ENCODE measurements around the gene NOC2L.
"Not testable (repeated sequence)": the region's sequence is repeated elsewhere in the genome, so short reads cannot be mapped to it uniquely, and the experiment has no call there.

NOC2L gene
- 62.8 to 81.4 (median 71.2) reads per million in 4 donors for total RNA-seq

- DNase-seq, result peak; percentile 86 to 93 (median 92)
Observed at GRCh38 chr1:958823-959730, at the start of gene NOC2L. NOC2L (minus strand) TSS chr1:959256; CDS start chr1:959240, 16 bp downstream.

GRCh38 chr1:1006305-1007159, 47.5 kb upstream of the NOC2L start:
- no peak for DNase-seq

- DNase-seq, result no peak
Observed at GRCh38 chr1:1005774-1006304, 46.8 kb upstream of the NOC2L start.

DNA sequence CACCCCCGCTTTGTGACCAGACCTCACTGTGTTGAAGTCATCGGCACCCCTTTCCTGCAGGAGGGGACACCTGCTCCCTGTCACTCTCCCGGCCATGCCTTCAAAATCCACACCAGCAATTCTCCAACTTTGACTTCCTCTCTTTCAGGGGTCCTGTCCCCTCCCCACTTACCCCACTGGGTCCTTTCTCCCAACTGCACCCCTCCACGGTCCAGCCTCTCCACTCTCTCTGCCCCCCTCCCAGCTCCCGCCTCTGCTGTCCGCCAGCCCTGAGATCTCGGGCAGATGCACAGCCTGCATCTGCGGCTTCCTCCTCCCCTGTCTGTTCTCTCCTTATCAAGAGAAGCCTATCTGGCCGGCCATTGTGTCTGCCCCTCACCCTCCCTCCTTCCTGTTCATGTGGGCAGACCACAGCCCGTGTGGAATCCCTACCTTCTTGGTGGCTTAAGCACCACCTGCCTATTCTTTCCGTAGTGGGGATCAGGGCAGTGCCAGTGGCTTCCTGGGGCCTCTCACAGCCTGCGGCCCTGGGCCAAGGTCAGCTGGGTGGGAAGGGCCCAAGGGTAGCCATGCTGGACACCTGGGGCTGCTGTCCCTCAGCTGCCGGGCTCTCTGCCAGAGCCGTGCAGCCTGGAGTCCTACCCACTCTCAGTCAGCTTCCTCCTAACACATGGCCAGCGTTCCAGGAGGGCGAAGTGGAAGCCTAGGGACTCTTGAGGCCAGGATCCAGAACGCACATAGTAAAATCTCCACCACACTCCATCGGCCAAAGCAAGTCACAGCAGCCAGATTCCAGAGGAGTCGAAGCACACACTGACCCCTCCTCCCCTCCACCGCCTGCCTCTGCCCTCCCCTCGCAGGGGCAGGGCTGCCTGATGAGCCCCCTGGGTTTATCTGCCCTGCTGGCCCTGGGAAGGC, 46.0 kb upstream of the NOC2L start:
- no peak for DNase-seq

DNA sequence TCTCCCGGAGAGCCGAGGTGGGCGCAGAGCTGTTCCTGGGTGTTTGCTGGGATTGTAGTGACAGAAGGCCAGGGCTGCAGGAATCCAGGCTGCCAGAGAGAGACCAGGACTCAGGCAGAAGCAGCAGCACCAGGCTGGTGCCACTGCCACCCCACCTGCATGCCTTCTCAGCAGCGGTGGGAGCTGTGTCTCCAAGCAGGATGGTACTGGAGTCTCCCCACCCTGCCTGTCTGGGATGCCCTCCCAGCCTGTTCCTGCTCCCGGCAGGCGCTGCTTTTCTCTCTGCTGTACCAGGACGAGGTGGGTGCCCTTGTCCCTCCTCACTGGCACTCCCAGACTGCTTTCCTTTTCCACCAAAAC, 45.3 kb upstream of the NOC2L start:
- no peak for DNase-seq

DNA sequence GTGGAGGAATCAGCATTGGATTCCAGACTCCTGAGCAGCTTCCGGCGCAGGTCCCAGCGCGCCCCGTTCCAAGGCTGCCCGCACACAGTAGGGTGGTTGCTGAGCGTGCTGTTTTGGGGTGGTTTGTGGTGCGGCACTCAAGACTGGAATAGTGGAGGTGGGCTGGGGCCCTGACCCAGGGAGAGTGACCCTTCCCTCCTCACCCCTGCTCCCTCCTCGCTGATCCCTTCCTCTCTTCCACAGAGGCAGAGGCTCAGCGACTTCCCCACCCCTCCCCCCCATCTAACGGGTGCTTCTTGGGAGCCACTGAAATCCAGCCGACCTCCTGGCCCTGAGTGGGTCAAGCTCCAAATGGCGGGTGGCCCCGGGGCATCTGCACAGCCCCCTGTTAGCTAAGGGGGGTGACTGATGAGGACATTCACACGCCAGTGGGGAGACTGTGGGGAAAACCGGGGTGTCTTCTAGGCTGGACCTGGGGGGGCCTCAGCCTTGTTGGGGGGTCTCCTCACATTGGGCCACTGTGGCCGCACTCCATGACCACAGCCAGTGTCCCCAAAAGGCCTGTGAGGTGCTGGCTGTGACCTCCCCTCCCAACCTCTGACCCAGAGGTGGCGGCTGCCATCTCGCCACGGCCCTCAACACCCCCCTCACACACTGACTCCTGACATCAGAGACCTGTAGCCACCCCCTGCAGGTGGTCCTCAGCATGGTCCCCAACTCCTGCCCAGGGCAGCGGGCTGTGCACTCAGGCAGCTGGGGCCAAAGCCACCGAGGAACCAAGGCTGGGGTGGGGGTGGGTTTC, 44.8 kb upstream of the NOC2L start:
- DNase-seq, result no peak

- DNase-seq, result no peak
Observed at GRCh38 chr1:1001057-1001783, 42.2 kb upstream of the NOC2L start.

DNA sequence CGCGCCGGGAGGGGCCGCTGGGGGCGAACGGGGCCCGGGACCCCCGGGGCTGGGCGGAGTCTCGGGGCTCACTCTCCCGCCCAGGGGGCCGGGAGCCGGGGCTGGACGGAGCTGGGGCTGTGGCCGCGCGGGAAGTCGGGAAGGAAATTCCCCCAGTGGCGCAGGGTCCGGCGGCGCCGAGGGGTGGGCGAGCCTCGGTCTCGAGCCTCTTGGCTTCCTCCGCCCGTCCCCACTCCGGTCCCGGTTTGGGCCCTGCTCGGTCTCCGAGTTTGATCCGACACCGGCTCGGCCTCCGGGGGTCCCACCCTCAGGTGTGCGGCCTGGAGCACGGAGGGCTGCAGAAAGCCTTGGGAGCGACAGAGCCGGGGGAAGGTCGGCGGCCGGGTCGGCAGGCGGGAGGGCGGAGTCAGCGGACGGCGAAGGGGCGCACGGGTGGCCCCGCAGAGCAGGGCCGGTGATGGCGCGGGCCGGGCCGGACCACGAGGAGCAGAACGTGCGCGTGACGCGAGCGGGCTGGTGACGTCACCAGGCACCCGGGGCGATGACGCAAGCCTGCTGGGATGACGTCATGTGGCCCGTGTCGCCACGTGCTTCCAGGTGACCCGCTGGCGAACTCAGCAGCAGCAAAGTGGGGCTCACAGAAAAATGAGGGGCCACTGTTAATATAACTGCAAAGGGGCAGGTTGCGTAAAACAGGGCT, 41.5 kb upstream of the NOC2L start:
- peak; percentile 42 to 70 (median 64) for DNase-seq

DNA sequence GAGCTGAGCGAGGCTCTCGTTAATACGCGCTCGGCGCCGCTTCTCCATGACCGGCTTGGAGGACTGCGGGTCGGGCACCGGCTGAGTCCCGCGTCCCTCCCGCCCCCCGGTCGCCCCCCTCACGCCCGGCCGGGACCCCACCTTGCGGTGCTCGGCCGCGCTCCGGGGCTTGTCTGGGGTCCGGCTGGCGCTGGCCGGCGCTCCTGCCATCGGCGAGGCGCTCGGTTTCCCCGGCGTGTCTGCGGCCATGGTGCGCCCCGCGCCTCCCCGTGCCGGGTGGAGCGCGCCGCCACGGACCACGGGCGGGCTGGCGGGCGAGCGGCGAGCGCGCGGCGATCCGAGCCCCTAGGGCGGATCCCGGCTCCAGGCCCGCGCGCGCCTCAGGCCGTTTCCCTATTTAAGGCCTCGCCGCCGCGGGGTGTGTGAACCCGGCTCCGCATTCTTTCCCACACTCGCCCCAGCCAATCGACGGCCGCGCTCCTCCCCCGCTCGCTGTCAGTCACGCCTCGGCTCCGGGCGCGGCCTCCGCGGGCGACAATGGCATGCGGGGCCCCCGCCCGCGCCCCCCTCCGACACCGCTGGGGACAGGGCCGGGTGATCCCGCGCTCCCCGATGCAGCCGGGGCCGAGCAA, 40.8 kb upstream of the NOC2L start, which contains the start of gene HES4:
TSS of gene HES4 (minus strand) at position 373 of the 632 bp plus-strand sequence. CDS start at position 249, 124 bp downstream.
- peak in 3 of 5 donors; percentile 41 to 54 (median 50) for DNase-seq

- DNase-seq, result peak in 2 of 5 donors; percentile 29 to 36
Observed at GRCh38 chr1:998995-999724, 40.1 kb upstream of the NOC2L start.

DNA sequence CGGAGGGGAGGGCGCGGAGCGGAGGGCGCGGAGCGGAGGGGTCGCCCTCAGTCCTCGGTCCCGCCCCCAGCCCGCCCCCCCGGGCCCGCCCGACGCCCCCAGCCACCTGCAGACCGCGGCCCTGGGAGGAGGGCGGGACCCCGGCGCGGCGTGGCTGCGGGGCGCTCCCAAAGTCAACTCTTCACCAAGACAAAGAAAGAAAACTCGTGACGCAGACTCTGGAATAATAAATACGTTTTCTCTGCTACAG, 39.6 kb upstream of the NOC2L start:
- DNase-seq, result no peak

GRCh38 chr1:997993-998744, 39.1 kb upstream of the NOC2L start:
- DNase-seq, result no peak

GRCh38 chr1:997713-997992, 38.6 kb upstream of the NOC2L start:
- DNase-seq, result no peak

- no peak for DNase-seq
Observed at GRCh38 chr1:996851-997712, 38.0 kb upstream of the NOC2L start.

DNA sequence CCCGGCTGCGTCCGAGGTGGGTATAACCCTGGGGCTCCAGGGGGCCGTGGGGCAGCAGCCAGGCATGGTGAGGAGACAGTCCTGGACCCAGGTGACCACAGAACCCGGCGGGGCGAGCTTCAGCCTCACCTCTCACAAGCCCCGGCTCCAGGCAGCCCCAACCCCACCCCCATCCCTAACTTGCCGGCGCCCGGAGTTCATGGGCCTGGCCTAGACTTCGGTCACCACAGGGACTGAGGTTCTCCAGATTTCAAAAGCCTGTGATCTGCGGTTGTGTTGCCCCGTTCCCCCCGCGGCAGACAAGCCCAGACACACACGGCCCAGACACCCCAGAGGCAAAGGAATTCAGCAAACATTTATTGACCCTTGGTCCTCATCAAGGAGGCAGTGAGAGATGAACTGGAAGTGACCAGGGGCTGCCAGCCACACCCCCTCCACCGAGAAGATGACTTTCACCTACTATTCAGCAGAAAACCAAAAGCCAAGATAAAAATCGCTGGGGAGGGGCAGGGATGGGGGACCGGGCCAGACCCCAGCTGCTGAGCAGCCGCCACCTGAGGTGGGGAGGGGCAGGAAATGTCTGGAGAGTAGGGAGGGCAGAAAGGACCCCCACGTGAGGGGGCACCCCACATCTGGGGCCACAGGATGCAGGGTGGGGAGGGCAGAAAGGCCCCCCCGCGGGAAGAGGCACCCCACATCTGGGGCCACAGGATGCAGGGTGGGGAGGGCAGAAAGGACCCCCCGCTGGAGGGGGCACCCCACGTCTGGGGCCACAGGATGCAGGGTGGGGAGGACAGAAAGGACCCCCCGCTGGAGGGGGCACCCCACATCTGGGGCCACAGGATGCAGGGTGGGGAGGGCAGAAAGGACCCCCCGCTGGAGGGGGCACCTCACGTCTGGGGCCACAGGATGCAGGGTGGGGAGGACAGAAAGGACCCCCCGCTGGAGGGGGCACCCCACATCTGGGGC, 36.9 kb upstream of the NOC2L start:
- no peak for DNase-seq

GRCh38 chr1:994546-994945, 35.5 kb upstream of the NOC2L start:
- DNase-seq, result not testable (repeated sequence)
